ENCODE measurements around the gene C2orf92. TPM values are rescaled to one million over a fixed set of nuclear protein-coding genes. Genes with fewer than 3 reads are reported as not detected.
"Not testable (repeated sequence)": the region's sequence is repeated elsewhere in the genome, so short reads cannot be mapped to it uniquely, and the experiment has no call there.

The C2orf92 gene
- total RNA-seq, result 10 to 100 TPM; 13.0 to 13.3 TPM
- not detected for polyA plus RNA-seq

- ChIA-PET POLR2A (ENCODE audit: partially characterized antibody) (no interaction called here), CTCF (ENCODE audit: partially characterized antibody) (no interaction called here)
- DNase-seq, result no peak
- Histone ChIP-seq H3K36me3 (ENCODE audit: insufficient read depth, low read length) (no peaks in the 10 kb centered on the region), H3K27ac (ENCODE audit: low read depth, low read length) (no peak within 1 kb of the TSS), H3K27me3 (ENCODE audit: insufficient read depth, low read length) (no peaks in the 10 kb centered on the region), H3K4me3 (ENCODE audit: low read length in 2 of 2) (no peak within 1 kb of the TSS), H3K9me3 (ENCODE audit: control insufficient read depth in 1 of 2, low read length in 2 of 2) (no peaks in the 10 kb centered on the region), H3K4me1 (ENCODE audit: insufficient read depth, low read length) (peaks cover 9% of the 10 kb centered on the region)
- Mint-ChIP-seq H3K27ac (peak within 1 kb of the TSS in 1 of 7 donors; percentile 42), H3K4me3 (no peak within 1 kb of the TSS), H3K36me3 (peaks cover 0 to 5% of the 10 kb centered on the region in 2 donors), H3K27me3 (peaks cover 0 to 7% of the 10 kb centered on the region in 2 donors), H3K9me3 (no peaks in the 10 kb centered on the region), H3K4me1 (peaks cover 0 to 12% (median 3%) of the 10 kb centered on the region in 4 donors)
- intact Hi-C loops (cut with micrococcal nuclease), result no loop called here
These were observed at the start of gene C2orf92 for GRCh38 chr2:97669448-97669847. Gene C2orf92 (plus strand): TSS chr2:97669713. CDS start chr2:97669789, 76 bp downstream.

GRCh38 chr2:97620492-97620891 lies 49.0 kb upstream of the C2orf92 start:
- H3K4me3 ChIP-seq (ENCODE audit: low read length in 2 of 2); intact Hi-C loops (cut with micrococcal nuclease); H3K4me1 ChIP-seq (ENCODE audit: insufficient read depth, low read length); DNase-seq; CTCF ChIA-PET (ENCODE audit: partially characterized antibody); H3K9me3 ChIP-seq (ENCODE audit: control insufficient read depth in 1 of 2, low read length in 2 of 2); H3K27ac ChIP-seq (ENCODE audit: low read depth, low read length); POLR2A ChIA-PET (ENCODE audit: partially characterized antibody); H3K27me3 Mint-ChIP-seq; H3K27me3 ChIP-seq (ENCODE audit: insufficient read depth, low read length); H3K36me3 ChIP-seq (ENCODE audit: insufficient read depth, low read length); H3K36me3 Mint-ChIP-seq; H3K4me3 Mint-ChIP-seq; H3K9me3 Mint-ChIP-seq; H3K4me1 Mint-ChIP-seq: not testable (repeated sequence)
- H3K27ac Mint-ChIP-seq, result peak overlapping the region in 3 of 7 donors; percentile 58 to 88 (median 77)

- H3K4me1 Mint-ChIP-seq; H3K36me3 Mint-ChIP-seq; H3K27me3 Mint-ChIP-seq; H3K4me3 ChIP-seq (ENCODE audit: low read length in 2 of 2); H3K4me3 Mint-ChIP-seq; H3K27me3 ChIP-seq (ENCODE audit: insufficient read depth, low read length); CTCF ChIA-PET (ENCODE audit: partially characterized antibody); H3K9me3 Mint-ChIP-seq; H3K27ac Mint-ChIP-seq; DNase-seq; H3K27ac ChIP-seq (ENCODE audit: low read depth, low read length); intact Hi-C loops (cut with micrococcal nuclease); H3K9me3 ChIP-seq (ENCODE audit: control insufficient read depth in 1 of 2, low read length in 2 of 2); H3K4me1 ChIP-seq (ENCODE audit: insufficient read depth, low read length); POLR2A ChIA-PET (ENCODE audit: partially characterized antibody); H3K36me3 ChIP-seq (ENCODE audit: insufficient read depth, low read length): not testable (repeated sequence)
These were observed 46.5 kb upstream of the C2orf92 start for GRCh38 chr2:97622976-97623375.

- H3K27ac ChIP-seq (ENCODE audit: low read depth, low read length); H3K27ac Mint-ChIP-seq; POLR2A ChIA-PET (ENCODE audit: partially characterized antibody); H3K9me3 ChIP-seq (ENCODE audit: control insufficient read depth in 1 of 2, low read length in 2 of 2); H3K9me3 Mint-ChIP-seq; H3K4me3 ChIP-seq (ENCODE audit: low read length in 2 of 2); H3K36me3 ChIP-seq (ENCODE audit: insufficient read depth, low read length); H3K36me3 Mint-ChIP-seq; intact Hi-C loops (cut with micrococcal nuclease); H3K27me3 Mint-ChIP-seq; H3K4me1 ChIP-seq (ENCODE audit: insufficient read depth, low read length); DNase-seq; CTCF ChIA-PET (ENCODE audit: partially characterized antibody); H3K4me3 Mint-ChIP-seq; H3K4me1 Mint-ChIP-seq; H3K27me3 ChIP-seq (ENCODE audit: insufficient read depth, low read length): not testable (repeated sequence)
These were observed 44.0 kb upstream of the C2orf92 start for GRCh38 chr2:97625354-97626048.

- H3K27ac ChIP-seq (ENCODE audit: low read depth, low read length); H3K27ac Mint-ChIP-seq; POLR2A ChIA-PET (ENCODE audit: partially characterized antibody); H3K9me3 Mint-ChIP-seq; H3K27me3 ChIP-seq (ENCODE audit: insufficient read depth, low read length); H3K36me3 ChIP-seq (ENCODE audit: insufficient read depth, low read length); H3K4me1 ChIP-seq (ENCODE audit: insufficient read depth, low read length); H3K4me1 Mint-ChIP-seq; DNase-seq; H3K27me3 Mint-ChIP-seq; H3K9me3 ChIP-seq (ENCODE audit: control insufficient read depth in 1 of 2, low read length in 2 of 2); H3K36me3 Mint-ChIP-seq; H3K4me3 Mint-ChIP-seq; H3K4me3 ChIP-seq (ENCODE audit: low read length in 2 of 2); intact Hi-C loops (cut with micrococcal nuclease); CTCF ChIA-PET (ENCODE audit: partially characterized antibody): not testable (repeated sequence)
These were observed 43.5 kb upstream of the C2orf92 start for GRCh38 chr2:97626049-97626430.

GRCh38 chr2:97644023-97644717 lies 25.3 kb upstream of the C2orf92 start:
- ChIA-PET CTCF (ENCODE audit: partially characterized antibody) (interaction anchor here (2.3 to 4.2 kb wide), 4 partner anchors 21 to 70 kb away, joined by 10 to 27 read pairs (median 17); partner anchors contain the start of genes ACTR1B and ZAP70), POLR2A (ENCODE audit: partially characterized antibody) (interaction anchor here (3.2 to 12.8 kb wide), 2 partner anchors 18 to 70 kb away, joined by 27 to 323 read pairs; partner anchors contain the start of genes ACTR1B and ZAP70)
- Histone ChIP-seq H3K9me3 (ENCODE audit: control insufficient read depth in 1 of 2, low read length in 2 of 2) (no peaks in the 10 kb centered on the region), H3K27ac (ENCODE audit: low read depth, low read length) (no peak overlapping the region), H3K4me1 (ENCODE audit: insufficient read depth, low read length) (peaks cover 20% of the 10 kb centered on the region), H3K27me3 (ENCODE audit: insufficient read depth, low read length) (no peaks in the 10 kb centered on the region), H3K4me3 (ENCODE audit: low read length in 2 of 2) (no peak overlapping the region), H3K36me3 (ENCODE audit: insufficient read depth, low read length) (peaks cover 20% of the 10 kb centered on the region)
- Mint-ChIP-seq H3K27ac (peak overlapping the region in 2 of 7 donors; percentile 19 to 92), H3K4me3 (peak overlapping the region in 1 of 8 donors; percentile 36), H3K27me3 (peaks cover 0 to 2% of the 10 kb centered on the region in 2 donors), H3K4me1 (peaks cover 15 to 29% (median 23%) of the 10 kb centered on the region in 4 donors), H3K36me3 (peaks cover 20 to 27% of the 10 kb centered on the region in 2 donors), H3K9me3 (no peaks in the 10 kb centered on the region)
- DNase-seq, result no peak
- intact Hi-C loops (cut with micrococcal nuclease), result loop anchor here (10.0 kb wide), 1 partner anchor 1691 kb away; the partner anchor contains the start of genes EIF5B and TXNDC9

GRCh38 chr2:97645112-97645694 lies 24.3 kb upstream of the C2orf92 start:
- no peak for DNase-seq
- Histone ChIP-seq H3K4me3 (ENCODE audit: low read length in 2 of 2) (peak overlapping the region; percentile 70 to 87), H3K9me3 (ENCODE audit: control insufficient read depth in 1 of 2, low read length in 2 of 2) (no peaks in the 10 kb centered on the region), H3K27ac (ENCODE audit: low read depth, low read length) (peak overlapping the region; percentile 88), H3K36me3 (ENCODE audit: insufficient read depth, low read length) (peaks cover 20% of the 10 kb centered on the region), H3K4me1 (ENCODE audit: insufficient read depth, low read length) (peaks cover 20% of the 10 kb centered on the region), H3K27me3 (ENCODE audit: insufficient read depth, low read length) (no peaks in the 10 kb centered on the region)
- POLR2A ChIA-PET (ENCODE audit: partially characterized antibody), result interaction anchor here (0.9 to 12.8 kb wide), 14 partner anchors 12 to 1509 kb away, joined by 3 to 323 read pairs (median 4); partner anchors contain the start of genes ACTR1B, ANKRD36B, CNNM4 and LIPT1
- Mint-ChIP-seq H3K4me3 (peak overlapping the region; percentile 91 to 98 (median 96)), H3K27me3 (no peaks in the 10 kb centered on the region), H3K9me3 (peaks cover 0 to 1% (median 0%) of the 10 kb centered on the region in 8 donors), H3K36me3 (peaks cover 28 to 32% of the 10 kb centered on the region in 2 donors), H3K27ac (peak overlapping the region; percentile 92 to 99 (median 98)), H3K4me1 (peaks cover 18 to 29% (median 25%) of the 10 kb centered on the region in 4 donors)
- CTCF ChIA-PET (ENCODE audit: partially characterized antibody), result interaction anchor here (0.5 to 4.2 kb wide), 10 partner anchors 12 to 104 kb away, joined by 3 to 27 read pairs (median 10); partner anchors contain the start of genes ACTR1B and ZAP70
- intact Hi-C loops (cut with micrococcal nuclease), result loop anchor here (10.0 kb wide), 1 partner anchor 1690 kb away; the partner anchor contains the start of genes EIF5B and TXNDC9
